Neural cell (in vitro differentiated cells): Measurements from ENCODE around the gene PAPPA2.

Source experiments
- POLR2AphosphoS5 ChIP-seq: IDR thresholded peaks from 2 replicates; pipeline ENCODE4 v1.6.1; 2012
- TF ChIP-seq, protein P1 (sequence below): fragments of 450-650 bp; IDR thresholded peaks from 2 replicates; pipeline ENCODE4 v1.5.1; 2014; ENCODE audit warnings: antibody characterized with exemption, mild to moderate bottlenecking, moderate library complexity; ENCODE audit not compliant: poor library complexity, severe bottlenecking

DNA sequence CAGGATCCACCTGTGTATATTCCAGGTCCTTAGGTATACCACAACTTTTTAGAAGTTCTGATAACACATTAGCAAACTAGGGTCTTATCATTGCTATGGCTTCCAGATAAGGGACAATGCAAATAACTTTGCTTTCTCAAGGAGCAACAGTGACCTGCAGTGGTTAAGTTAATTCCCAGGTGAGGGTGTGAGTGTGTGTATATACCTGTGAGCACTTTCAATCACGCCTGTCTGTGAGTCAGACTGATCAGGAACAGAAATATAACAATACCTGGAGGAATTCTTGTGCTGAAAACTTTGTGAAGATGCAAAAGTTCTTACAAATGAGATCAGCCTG, 317.0 kb downstream of the PAPPA2 start:
- TF ChIP-seq, protein P1, sequence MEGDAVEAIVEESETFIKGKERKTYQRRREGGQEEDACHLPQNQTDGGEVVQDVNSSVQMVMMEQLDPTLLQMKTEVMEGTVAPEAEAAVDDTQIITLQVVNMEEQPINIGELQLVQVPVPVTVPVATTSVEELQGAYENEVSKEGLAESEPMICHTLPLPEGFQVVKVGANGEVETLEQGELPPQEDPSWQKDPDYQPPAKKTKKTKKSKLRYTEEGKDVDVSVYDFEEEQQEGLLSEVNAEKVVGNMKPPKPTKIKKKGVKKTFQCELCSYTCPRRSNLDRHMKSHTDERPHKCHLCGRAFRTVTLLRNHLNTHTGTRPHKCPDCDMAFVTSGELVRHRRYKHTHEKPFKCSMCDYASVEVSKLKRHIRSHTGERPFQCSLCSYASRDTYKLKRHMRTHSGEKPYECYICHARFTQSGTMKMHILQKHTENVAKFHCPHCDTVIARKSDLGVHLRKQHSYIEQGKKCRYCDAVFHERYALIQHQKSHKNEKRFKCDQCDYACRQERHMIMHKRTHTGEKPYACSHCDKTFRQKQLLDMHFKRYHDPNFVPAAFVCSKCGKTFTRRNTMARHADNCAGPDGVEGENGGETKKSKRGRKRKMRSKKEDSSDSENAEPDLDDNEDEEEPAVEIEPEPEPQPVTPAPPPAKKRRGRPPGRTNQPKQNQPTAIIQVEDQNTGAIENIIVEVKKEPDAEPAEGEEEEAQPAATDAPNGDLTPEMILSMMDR = no peak
- no peak for TF ChIP-seq POLR2AphosphoS5
